HG03521 (cell line): ENCODE results near the gene NUTF2.

ENCODE experiments used
- ATAC-seq: cut with Tn5 transposase; IDR thresholded peaks from one replicate; pipeline ENCODE4 v1.9.1; 2021; ENCODE audit warnings: mild to moderate bottlenecking, moderate library complexity; ENCODE audit not compliant: unreplicated experiment

NUTF2 gene

DNA sequence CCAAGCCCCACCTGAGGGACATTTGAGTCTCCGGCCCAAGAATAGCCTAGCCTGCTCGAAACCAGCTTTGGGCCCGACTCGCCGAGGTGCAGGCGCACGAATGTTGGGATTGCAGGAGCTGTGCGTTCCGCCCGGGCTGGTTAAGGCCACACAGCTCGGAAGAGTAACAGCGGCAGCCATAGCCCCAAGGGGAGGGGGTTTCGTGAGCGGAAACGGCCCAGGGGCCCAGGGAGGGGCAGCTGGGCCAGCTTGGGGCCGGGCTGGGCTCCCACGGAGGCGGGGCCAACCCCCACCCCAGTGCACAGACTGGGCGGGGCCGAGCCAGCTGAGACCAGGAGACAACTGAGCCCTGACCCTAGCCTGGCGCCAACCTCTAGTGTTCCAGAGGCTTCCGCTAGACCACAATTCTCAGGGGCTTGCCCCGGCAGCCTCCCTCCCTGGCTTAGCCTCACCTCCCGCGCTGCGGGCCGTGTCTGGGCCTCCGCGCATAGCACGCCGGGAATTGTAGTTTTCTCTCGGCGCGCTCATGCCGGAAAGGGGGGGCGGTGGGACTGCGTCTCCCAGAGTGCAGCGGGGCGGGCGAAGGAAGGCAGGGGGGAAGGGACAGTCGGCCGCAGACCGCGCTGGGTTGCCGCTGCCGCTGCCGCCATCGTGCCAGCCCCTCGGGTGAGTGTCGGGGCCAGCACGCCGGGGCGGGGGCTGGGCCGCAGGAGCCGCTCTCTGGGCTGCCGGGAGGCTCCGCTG, at the start of gene NUTF2:
TSS of gene NUTF2 (plus strand) at position 614 of the 744 bp plus-strand sequence. CDS start 18,198 bp downstream, outside the sequence.
- ATAC-seq = peak; percentile 57

DNA sequence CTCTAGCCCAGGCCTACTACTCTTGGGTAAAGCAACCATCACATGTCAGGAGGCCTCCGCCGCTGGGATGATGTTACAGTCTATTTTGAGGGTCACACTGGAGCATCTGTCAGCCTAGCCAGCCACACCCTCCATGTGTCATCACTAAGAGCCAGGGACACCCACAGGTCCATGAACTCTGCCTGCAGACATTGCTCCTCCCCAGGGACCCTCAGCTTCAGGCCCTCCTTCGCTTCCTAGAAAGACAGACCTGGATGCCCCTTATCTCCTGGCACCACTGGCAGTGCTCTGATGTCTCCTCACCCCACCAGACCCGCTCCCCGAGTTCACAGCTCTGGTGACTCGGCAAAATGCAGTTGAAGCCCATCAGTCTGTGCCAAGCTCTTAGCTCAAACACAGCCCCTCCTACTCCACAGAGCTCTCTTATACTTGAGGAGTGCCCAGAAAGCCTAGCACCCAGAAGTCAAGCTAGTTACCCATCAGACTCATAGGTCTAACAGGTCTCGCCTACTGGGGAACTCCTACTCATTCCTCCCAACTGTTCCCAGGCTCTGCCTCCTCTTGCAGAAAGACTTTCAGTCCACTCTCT, 46.3 kb upstream of the NUTF2 start:
- no peak for ATAC-seq

GRCh38 chr16:67801241-67801640, 45.5 kb upstream of the NUTF2 start:
- ATAC-seq = no peak

- ATAC-seq = no peak
These were observed 44.9 kb upstream of the NUTF2 start for GRCh38 chr16:67801883-67802282.

DNA sequence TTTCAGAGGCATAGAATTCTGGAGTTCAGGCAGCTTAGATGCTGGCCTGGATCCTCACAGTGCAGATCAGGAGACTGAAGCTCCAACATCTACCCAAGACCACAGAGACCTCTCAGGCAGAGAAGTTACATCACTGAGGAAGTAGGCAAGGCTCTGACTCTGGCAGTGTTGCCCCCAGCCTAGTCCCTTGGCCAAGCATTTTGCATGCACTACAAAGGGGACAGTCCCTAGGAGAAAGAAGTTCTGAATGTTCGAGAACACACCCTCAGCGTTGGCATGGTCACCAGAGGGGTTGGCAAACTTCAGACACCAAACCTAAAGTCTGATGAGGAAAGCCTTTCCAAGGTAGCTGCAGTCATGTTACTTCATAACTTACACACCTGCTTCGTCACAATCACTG, 42.8 kb upstream of the NUTF2 start:
- ATAC-seq = no peak

DNA sequence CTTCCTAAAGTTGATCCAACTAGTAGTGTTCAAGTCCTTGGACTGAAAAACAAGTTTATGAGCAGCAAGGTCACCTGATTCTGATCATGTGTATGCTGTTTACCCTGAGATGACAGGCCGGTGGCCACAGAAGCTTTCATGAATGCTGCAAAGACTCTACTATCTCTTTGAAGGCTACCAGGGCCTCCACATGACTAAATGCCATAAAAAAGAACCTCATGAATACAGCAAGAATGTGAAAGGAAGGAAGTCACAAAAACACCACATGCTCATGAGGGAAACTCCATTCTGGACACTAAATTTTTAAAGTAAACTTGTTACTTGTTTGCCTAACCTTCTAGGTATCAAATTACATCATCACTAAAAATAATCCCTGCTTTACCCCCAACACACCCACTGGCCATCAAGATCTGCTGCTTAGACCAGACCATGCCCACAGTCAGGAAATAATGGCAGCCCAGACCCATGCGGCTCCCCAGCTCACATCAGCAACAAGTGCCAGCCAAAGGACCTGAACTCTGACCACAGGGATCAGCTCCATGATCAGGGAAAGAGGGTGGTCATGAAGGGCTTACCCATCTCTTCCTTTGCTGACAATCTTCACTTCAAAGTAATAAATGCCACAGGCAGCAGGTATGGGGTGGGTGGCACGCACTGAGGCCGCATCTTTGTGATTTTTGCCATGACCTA, 41.7 kb upstream of the NUTF2 start:
- ATAC-seq = no peak

- ATAC-seq = no peak
These were observed 40.9 kb upstream of the NUTF2 start for GRCh38 chr16:67805718-67806427.

DNA sequence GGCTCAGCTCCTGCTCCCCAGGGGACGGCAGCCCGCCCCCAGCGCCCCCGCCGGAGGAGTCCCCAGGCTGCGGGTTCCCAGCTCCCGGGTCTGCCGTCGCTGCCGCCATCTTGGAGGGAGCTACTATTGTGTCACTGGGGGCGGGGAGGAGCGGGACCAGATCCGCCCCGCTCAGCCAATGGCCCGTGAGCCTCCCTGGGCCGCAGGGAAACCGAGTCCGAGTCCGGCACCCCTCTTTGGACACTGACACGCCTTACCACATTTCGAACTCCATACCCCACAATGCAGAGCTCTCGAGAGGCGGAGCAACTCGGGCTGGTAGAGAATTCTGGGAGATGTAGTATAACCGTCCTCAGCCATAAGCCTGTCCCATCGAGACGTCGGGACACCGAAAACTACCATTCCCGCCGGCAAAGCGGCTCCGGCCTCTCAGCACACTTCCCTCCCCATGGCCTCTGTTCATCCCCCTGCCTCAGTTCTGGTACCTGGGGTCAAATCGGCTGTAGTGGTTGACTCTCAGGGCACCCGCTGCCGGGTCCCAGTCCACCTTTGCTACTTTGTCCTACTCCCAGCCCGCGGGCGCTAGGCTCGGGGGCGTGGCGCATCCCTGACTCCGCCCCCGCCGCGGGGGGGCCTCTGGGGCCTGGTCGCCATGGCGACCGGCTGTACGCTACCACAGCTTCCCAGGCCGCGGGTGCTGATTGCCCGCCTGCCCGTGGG, 40.1 kb upstream of the NUTF2 start, which contains the start of the genes RANBP10 and TSNAXIP1:
TSS of gene RANBP10 (minus strand) at position 133 of the 720 bp plus-strand sequence. CDS start at position 109, 24 bp downstream.
TSS of gene TSNAXIP1 (plus strand) at position 462 of the 720 bp plus-strand sequence. CDS start 261 bp downstream, outside the sequence.
- ATAC-seq = peak; percentile 89

GRCh38 chr16:67807148-67807682, 39.5 kb upstream of the NUTF2 start:
- ATAC-seq = no peak

- ATAC-seq = no peak
These were observed 34.8 kb upstream of the NUTF2 start for GRCh38 chr16:67811899-67812298.

- ATAC-seq = no peak
These were observed 32.2 kb upstream of the NUTF2 start for GRCh38 chr16:67814567-67814966.

- ATAC-seq = no peak
These were observed 26.0 kb upstream of the NUTF2 start for GRCh38 chr16:67820608-67821259.

DNA sequence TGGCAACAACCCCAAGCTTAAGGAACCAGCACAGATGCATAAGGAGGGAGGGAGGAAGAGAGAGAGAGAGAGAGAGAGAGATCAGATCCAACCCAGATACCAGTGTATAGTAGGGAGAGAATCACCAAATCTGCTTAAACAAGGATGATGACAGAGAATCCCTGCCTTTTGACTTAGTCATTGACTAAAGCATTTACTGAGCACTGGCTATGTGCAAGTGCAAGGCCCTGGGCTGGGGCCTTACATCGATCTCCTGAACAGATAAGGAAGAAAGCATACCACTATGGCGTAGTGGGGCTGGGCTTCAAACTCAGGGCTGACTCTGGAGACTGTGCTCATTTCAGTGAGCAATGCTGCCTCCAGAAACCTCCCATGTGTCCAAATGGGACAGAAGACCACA, 24.2 kb upstream of the NUTF2 start:
- no peak for ATAC-seq

GRCh38 chr16:67825119-67825518, 21.6 kb upstream of the NUTF2 start:
- no peak for ATAC-seq

GRCh38 chr16:67825906-67826305, 20.8 kb upstream of the NUTF2 start:
- ATAC-seq = no peak

DNA sequence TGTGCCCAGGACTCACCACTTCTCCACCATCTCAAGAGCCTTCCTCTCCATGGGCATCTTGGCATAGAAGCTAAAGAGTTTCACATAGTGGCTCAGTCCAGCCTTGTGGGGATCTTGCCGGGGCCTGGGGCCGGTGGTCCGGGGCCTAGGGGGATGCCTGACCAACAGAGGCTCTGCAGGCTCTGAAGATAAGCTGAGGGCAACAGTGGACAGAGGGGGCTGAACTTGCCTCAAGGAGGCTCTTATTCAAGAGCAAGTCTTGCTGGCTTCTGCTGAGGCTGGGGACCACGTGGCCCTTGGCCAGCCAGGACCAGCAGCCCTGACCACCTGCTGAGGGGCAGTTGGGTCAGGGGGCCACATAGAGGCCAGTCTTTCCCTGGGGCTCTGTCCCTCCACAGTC, 18.1 kb upstream of the NUTF2 start:
- no peak for ATAC-seq

- ATAC-seq = no peak
These were observed 13.7 kb upstream of the NUTF2 start for GRCh38 chr16:67833030-67833414.

DNA sequence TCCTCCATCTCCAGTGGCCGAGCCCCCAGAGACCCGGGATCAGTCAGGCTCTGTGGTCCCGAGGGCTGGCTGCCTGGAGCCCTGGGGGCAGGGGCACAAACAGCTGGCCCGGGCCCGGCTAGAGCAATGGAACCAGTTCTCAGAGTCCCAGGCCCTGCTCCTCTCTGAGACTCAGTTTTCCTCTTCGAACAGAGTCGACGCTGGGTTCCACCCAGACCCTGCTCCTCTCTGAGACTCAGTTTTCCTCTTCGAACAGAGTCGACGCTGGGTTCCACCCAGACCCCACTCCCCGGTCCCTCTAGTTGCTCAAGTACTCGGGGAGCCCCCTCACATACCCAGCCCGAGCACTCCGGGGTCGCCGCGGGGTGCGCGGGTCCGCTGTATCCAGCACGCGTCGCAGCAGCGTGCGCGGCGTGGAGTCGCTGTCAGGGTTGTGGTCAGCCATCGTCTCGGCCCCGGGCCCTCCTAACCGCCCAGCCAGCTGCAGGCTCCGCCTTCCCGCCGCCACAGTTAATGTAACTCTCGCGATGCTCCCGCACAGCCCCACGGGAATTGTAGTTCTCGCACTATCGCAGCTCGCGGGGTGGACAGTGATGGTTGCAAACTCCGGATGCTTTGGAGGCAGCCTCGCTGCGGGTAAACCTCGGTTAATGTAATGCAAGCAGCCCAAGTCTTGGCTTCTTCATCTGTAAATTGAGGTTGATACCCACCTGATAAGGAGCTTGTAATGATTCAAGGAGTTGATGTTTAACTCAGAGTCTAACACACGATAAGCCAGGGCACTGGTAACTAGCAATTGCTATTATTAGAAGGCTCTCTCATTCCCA, 13.1 kb upstream of the NUTF2 start:
- peak; percentile 95 for ATAC-seq

DNA sequence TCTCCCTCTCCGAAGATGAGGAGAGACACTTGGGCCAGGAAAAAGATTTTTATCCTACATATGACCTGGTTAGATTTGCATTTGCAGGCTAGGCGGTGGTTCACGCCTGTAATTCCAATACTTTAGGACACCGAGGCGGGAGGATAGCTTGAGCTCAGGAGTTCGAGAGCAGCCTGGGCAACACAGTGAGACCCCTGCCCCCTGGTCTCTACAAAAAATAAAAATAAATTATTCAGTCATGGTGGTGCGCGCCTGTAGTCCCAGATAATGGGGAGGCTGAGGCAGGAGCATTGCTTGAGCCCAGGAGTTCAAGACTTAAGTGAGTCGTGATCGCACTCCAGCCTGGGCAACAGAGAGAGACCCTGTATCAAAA, 12.5 kb upstream of the NUTF2 start:
- ATAC-seq = no peak
